Lower leg skin (tissue), 4 donors: ENCODE results near the gene HPS5. TPM values are rescaled to one million over a fixed set of nuclear protein-coding genes. Genes with fewer than 3 reads are reported as not detected.
"Not testable (repeated sequence)": the region's sequence is repeated elsewhere in the genome, so short reads cannot be mapped to it uniquely, and the experiment has no call there.

Experiments
- DNase-seq, 2 donors: peaks; one replicate each; pipeline ENCODE4 v3.0.0-alpha.2; 2019; ENCODE audit warnings: low spot score in 2 of 2
- H3K4me3 ChIP-seq: fragments of 200-600 bp; sonication (generic); 2 replicates; pipeline ENCODE4 v1.5.1; 2017; ENCODE audit warnings: mild to moderate bottlenecking, low read depth; ENCODE audit not compliant: poor library complexity, severe bottlenecking
- CTCF ChIP-seq, 3 donors: fragments of 450-650 bp; IDR thresholded peaks; one replicate each; pipeline ENCODE4 v1.5.1; 2016; ENCODE audit warnings: antibody characterized with exemption in 3 of 3, mild to moderate bottlenecking in 3 of 3, moderate library complexity in 2 of 3
- POLR2A ChIP-seq, 2 donors: fragments of 450-650 bp; IDR thresholded peaks; one replicate each; pipeline ENCODE4 v1.6.1; 2016 to 2017; ENCODE audit warnings: antibody characterized with exemption in 2 of 2, mild to moderate bottlenecking in 1 of 2, moderate library complexity in 1 of 2
- WGBS, 2 donors: methylation state at CpG; one replicate each; pipeline ENCODE4 v1.1.5; 2018; 5-methylcytosine and 5-hydroxymethylcytosine counted together
- intact Hi-C: fragments of 100-400 bp; cut with DNase I; formaldehyde crosslinking; loops from one replicate; pipeline ENCODE4 v1.15.0; 2023; ENCODE audit warnings: low total_unique reads
- total RNA-seq, 4 donors: library from RNA; depleted of rRNA; stranded (reverse); fragments of >200 nt; gene quantifications; one replicate each; pipeline ENCODE4 v1.1.0, GENCODE V29; 2016

The HPS5 gene
- total RNA-seq, 4 donors from 2014 or later, result 10.0 to 26.4 (median 20.4) TPM

DNA sequence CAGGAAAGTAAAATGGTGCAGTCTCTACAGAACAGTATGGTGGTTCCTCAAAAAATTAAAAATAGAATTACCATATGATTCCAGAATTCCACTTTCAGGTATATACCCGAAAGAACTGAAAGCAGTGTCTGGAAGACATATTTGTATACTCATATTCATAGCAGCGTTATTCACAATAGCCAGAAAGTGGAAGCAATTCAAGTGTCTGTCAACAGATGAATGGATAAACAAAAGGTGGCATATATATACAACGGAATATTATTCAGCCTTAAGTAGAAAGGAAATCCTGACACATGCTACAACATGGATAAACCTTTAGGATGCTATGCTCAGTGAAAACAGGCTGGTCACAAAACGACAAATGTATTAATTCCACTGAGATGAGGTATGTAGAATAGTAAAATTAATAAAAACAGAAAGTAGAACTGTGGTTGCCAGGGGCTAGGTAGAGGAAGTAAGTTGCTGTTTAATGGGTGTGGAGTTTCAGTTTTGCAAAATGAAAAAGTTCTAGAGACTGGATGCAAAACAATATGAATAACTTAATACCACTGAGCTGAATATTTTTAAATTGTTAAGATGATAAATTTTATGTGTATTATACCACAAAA, 41.4 kb downstream of the HPS5 start:
- no peak for DNase-seq
- intact Hi-C loops, result no loop called here
- no peak for TF ChIP-seq POLR2A (IDR thresholded peaks at IDR 0.05)
- no peak for TF ChIP-seq CTCF (IDR thresholded peaks at IDR 0.05)
- H3K4me3 ChIP-seq, result no peak overlapping the region
- 73 to 77% methylated on average over 4 of the region's 4 CpGs for WGBS, 2 donors

DNA sequence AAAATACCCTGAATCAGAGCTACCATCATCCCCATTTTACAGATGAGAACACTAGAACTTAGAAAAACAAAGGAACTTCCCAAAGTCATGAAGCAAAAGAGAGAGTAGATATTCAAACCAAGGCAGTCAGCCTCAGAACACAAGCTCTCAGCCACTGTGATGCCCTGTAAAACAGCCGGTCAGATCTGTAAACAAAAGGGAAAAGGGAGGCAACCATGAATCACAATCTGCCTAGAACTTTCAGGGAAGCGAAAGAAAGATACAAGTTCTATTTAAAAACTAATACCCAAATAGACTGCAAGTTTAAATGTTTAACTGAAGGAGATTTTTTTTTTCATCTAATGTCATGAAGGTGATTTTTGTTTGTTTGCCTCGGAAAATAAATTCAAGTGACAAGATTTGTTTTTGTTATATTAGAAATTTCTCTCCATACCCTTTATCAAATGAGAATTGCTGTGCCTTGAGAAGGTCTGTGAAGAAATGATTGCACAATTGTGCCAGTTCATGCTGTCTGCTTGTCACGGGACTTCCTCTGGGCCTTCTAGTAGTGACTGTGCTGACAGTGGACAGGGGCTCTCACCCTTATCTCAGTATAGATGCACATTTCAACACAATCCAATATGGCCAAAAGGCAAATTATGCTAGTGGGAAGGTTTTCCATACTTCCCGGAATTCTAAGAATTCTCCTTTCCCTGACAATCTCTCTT, 44.2 kb downstream of the HPS5 start:
- DNase-seq, result peak in 1 of 2 donors; percentile 37
- no peak overlapping the region for H3K4me3 ChIP-seq
- TF ChIP-seq CTCF (IDR thresholded peaks at IDR 0.05), result no peak
- TF ChIP-seq POLR2A (IDR thresholded peaks at IDR 0.05), result no peak
- intact Hi-C loops, result no loop called here
- WGBS, 2 donors, result 85 to 87% methylated on average over 5 of the region's 5 CpGs

DNA sequence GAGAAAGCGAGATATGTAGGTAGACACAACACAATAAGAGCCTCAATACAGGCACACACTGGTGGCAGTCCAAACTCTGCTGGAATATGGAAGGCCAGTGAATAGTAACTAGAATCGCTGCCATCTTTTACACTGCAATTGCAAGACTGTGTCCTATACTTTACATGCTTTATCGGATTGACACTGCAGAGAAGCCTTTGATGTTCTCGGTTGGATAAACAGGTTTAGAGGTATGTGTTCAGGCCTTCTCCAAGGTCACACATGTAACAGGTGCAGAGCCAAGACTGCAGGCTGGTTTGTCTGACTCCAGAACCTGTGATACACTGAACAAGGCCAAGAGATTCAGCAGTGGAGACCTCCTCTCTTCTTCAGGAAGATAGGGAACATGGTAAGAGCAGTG, 50.7 kb downstream of the HPS5 start:
- no peak overlapping the region for H3K4me3 ChIP-seq
- TF ChIP-seq CTCF (IDR thresholded peaks at IDR 0.05), result no peak
- no peak for TF ChIP-seq POLR2A (IDR thresholded peaks at IDR 0.05)
- intact Hi-C loops, result no loop called here
- no peak for DNase-seq
- 70 to 77% methylated on average over 4 of the region's 4 CpGs for WGBS, 2 donors

- intact Hi-C loops, result no loop called here
- WGBS, 2 donors, result 71 to 85% methylated on average over 3 to 4 of the region's 4 CpGs
Observed at GRCh38 chr11:18270102-18270501, 51.8 kb downstream of the HPS5 start.

GRCh38 chr11:18269252-18269651, 52.7 kb downstream of the HPS5 start:
- intact Hi-C loops, DNase-seq, H3K4me3 ChIP-seq: not testable (repeated sequence)
- WGBS, 2 donors, result 79% methylated on average over 3 of the region's 5 CpGs; no CpG with 5 or more reads in 1 of the 2 donors

More at GRCh38 chr11:18270102-18270501, 51.8 kb downstream of the HPS5 start:
- H3K4me3 ChIP-seq, result no peak overlapping the region
- DNase-seq, result no peak
- no peak for TF ChIP-seq CTCF (IDR thresholded peaks at IDR 0.05)
- no peak for TF ChIP-seq POLR2A (IDR thresholded peaks at IDR 0.05)

- 61 to 86% methylated on average over 2 to 6 of the region's 10 CpGs for WGBS, 2 donors
- intact Hi-C loops, DNase-seq, H3K4me3 ChIP-seq: not testable (repeated sequence)
Observed at GRCh38 chr11:18267335-18268133, 54.4 kb downstream of the HPS5 start.
